HG03175 (cell line): Measurements from ENCODE around the gene KAZN.

Experiments used
- ATAC-seq: cut with Tn5 transposase; IDR thresholded peaks from one replicate; pipeline ENCODE4 v1.9.1; 2021; ENCODE audit warnings: mild to moderate bottlenecking, moderate library complexity; ENCODE audit not compliant: unreplicated experiment

The KAZN gene

DNA sequence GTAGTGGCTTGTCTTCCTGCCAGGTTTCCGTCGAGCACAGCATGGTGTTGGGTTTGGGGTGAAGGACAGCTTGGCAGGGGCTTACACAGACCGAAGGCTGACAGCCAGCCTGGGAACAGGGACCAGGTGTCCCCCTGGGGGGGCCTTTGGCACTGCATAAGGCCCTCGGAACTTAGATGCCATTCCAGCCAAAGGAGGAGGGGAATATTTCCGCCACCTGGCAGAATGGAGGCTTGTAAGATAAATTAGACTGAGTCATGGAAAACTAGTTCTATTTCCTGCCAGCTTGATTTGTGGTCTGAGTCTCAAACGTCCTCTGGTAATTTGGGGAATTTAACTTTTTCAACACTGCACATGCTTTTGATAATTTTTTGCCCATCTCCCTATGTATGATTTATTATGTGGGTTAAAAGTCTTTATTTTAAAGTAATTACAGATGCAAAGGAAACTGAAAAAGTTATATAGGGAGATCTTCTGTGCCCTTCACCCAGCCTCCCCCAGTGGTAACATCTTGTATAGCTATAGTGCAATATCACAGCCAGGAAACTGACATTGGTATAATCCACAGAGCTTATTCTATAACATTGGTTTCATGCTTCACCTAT, 543.6 kb downstream of the KAZN start:
- ATAC-seq, result no peak

- no peak for ATAC-seq
These were observed 546.8 kb downstream of the KAZN start for GRCh38 chr1:15145327-15145726.

DNA sequence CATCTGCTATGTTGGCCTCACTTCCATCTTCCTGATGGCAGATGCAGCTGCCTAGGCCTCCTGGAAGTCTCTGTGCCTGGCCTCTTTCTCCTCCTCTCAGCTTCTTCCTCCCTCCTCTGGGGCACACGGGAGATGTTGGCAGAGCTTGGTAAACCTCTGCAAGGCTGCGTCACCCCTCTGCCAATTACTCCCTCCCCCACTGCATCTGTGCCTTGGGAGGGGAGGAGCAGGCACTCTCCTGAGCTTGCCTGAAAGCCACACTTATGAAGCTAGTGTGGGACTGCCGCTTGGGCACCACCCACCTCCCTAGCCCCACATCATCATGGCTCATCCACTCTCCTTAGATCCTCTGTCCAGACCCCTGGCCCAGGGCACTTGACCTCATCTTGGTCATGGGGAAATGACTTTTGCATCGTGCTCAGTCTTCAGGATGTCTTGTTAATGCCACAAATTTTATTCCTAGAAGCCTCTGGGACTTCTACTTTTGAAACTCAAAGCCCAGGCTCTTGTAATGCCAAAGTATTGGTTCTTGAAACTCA, 547.7 kb downstream of the KAZN start:
- no peak for ATAC-seq

DNA sequence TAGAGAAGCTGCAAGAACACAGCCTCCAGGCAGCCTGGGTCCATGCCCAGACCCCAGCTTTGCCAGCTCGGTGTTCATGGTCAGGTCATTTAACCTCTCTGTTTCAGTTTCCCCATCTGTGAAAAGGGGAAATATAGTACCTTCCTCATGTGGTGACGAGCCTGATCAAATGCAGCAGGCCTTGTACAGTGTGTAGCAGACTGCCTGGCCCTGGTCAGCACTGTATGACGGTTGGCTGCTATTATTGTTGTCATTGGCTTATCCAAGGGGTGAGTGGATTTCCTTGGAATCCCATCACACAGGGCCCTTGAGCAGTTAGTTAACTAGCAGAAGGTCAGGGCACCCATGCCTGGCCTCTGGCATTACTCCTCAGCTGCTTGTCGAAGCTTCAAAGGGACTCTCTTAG, 548.5 kb downstream of the KAZN start:
- ATAC-seq, result no peak

DNA sequence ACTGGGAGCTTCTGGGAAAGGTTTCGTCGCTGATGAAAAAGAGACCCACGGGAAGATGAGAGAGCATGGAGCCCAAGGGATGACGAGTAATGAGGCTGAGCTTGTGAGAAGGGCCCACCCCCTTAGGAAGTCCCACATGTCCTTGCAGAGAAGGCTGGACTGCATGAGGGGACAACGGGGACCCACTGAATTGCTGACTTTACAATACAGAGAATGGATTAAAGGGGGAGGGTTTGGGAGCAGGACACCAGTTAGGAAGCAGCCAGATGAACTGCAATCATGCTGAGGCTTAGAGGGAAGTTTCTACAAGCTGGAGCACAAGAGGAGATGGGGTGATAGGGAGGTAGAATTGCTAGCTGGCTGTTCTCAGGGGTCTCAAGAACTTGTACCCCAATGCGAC, 549.5 kb downstream of the KAZN start:
- ATAC-seq, result no peak

DNA sequence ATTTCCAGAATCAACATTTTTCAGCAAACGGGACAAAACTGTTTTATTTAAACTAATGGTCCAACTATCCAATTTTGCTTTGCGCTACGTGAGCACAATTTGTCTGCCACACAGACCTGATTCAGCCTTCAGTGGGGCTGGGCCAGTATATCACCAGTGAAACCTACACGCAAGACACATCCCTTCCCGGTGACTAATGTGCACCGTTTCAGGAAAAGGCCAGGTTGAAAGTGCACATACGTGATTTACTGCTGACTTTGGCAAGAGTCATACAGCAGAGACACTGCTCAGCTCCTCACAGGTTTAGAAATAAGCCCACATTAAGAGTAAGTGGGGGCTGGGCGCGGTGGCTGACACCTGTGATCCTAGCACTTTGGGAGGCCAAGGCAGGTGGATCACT, 550.0 kb downstream of the KAZN start:
- no peak for ATAC-seq

DNA sequence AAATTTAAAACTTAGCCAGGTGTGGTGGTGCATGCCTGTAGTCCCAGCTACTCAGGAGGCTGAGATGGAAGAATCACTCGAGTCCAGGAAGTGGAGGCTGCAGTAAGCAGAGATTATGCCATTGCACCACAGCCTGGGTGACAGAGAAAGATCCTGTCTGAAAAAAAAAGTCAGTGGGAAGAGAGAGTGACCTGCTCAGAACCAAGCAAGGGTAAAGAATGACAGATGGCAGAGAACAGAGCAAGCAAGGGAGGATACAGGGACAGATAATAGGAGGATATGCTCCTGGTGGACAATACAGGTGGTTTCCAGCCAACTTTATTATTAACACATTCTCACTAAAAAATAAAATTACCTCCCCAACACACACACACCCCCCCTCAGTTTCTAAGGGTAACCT, 550.5 kb downstream of the KAZN start:
- ATAC-seq, result no peak

- ATAC-seq, result no peak
These were observed 551.9 kb downstream of the KAZN start for GRCh38 chr1:15150376-15150775.

- no peak for ATAC-seq
These were observed 552.9 kb downstream of the KAZN start for GRCh38 chr1:15151377-15151806.

- ATAC-seq, result no peak
These were observed 553.4 kb downstream of the KAZN start for GRCh38 chr1:15151871-15152270.

DNA sequence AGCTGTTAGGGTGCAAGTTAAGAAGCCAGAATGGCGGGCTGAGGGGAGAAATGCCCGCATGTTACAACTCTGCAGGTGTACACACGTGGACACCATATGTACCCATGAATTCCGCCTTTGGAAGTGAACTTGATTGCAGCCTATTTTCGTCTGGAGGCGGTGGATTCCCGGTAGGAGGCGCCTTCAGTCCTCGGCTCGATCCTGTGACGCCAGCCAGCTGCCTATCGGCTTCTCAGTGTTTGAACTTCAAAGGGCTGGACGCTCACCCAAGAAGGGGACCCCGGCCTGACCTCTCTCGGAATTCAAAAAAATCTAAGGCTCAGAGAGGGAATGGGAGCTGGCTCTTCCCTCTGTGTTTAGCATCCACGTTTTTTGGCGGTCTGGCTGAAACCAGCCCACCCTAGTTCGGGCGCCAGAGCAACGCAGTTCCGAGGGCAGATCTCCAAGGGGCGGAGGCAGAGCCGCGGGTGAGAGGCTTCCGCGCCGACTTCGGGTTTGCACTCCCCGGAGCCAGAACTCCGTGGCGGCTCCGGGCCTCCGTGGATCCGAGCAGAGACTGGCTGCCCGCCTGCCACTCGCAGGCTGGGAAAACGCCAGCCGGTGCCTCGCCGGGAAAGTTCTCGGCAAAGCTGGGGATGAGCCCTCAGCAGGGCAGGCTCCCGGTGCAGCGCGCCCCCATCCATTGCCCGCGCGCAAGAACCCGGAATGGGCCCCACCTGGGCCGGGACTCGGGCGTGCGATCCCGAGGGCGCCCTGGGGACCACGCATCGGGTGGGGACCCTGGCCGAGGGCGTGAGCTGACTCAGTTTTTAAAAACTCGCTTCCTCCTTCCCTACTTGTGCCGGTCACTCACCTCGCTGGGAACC, 554.1 kb downstream of the KAZN start:
- no peak for ATAC-seq

DNA sequence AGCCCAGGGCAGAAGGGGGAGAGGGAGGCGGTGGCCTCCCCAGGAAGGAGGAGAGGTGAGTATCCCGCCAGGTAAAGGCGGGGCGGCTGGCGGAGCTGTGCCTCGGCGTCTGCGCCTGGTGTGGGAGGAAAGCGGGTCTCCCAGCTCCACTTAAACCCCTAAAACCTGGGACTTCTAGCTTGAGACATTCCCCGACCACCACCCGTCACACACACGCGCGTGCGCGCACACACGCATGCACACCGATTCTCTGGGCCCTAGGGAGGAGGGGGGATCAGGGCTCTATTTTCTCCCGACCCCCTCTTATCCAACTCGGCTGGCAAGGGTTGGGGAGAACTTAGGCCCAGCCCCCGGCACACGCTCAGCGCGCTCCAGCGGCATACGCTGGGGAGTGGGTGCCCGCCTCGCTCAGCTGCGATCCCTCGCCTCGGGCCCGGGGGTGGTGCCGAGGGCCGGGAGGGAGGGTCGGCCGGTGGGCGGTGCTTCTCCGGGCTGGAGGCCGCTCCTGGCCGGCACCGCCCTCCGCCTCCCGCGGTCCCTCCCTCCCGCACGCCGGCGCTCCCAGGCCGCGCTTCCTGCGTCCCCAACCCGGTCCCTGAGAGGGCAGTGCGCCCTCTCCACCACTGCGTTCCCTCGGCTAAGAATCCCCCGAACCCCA, 554.8 kb downstream of the KAZN start, which contains the start of gene TMEM51:
TMEM51 (plus strand) TSS at position 564 of the 658 bp plus-strand sequence. CDS start 61,341 bp downstream, outside the sequence.
- ATAC-seq, result no peak

DNA sequence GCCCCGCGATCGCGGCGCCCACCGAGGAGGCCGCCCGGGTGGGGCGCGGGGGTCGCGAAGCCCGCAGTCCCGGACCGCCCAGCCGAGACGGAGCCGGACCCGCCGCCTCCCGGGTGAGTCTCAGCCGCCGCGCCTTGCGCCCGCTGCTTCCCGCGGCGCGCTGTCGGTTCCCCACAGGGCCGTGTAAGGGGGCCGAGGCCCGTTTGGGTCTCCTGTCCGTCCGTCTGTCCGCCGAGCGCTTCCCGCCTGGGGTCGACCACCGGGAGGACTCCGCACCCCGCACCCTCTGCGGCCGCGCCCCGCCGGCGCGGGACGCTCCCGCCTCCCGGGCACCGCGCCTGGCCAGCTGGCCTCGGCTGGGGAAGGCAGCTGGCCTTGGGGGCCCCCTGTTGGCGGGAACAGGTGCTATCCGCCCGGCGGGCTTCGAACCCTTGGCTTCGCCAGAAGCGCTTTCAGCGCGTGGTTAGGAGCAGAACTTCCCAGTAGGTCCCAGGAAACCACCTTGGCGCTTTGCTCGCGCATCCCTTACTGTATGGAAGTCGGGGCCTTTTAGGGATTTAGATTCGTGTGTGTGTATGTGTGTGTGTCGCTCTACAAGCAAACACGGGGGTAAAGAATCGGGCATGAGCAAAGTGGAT, 555.5 kb downstream of the KAZN start:
- ATAC-seq, result no peak

- no peak for ATAC-seq
These were observed 556.1 kb downstream of the KAZN start for GRCh38 chr1:15154480-15155036.

GRCh38 chr1:15155191-15155590, 556.7 kb downstream of the KAZN start:
- ATAC-seq, result no peak

- ATAC-seq, result no peak
These were observed 557.6 kb downstream of the KAZN start for GRCh38 chr1:15155888-15156741.

- ATAC-seq, result no peak
These were observed 558.4 kb downstream of the KAZN start for GRCh38 chr1:15156807-15157380.

- no peak for ATAC-seq
These were observed 559.3 kb downstream of the KAZN start for GRCh38 chr1:15157524-15158399.
